ENCODE results near the gene FOXP4. TPM values are rescaled to one million over a fixed set of nuclear protein-coding genes. Genes with fewer than 3 reads are reported as not detected.

Gene FOXP4
- total and polyA plus RNA-seq, 2 of the 13 experiments (the other 11 are each of a cell fraction or from before 2014, with no cell fraction given), result 11.0 to 12.4 TPM

GRCh38 chr6:41503827-41504465, 42.2 kb upstream of the FOXP4 start (continued):
- TF ChIP-seq, protein P1, sequence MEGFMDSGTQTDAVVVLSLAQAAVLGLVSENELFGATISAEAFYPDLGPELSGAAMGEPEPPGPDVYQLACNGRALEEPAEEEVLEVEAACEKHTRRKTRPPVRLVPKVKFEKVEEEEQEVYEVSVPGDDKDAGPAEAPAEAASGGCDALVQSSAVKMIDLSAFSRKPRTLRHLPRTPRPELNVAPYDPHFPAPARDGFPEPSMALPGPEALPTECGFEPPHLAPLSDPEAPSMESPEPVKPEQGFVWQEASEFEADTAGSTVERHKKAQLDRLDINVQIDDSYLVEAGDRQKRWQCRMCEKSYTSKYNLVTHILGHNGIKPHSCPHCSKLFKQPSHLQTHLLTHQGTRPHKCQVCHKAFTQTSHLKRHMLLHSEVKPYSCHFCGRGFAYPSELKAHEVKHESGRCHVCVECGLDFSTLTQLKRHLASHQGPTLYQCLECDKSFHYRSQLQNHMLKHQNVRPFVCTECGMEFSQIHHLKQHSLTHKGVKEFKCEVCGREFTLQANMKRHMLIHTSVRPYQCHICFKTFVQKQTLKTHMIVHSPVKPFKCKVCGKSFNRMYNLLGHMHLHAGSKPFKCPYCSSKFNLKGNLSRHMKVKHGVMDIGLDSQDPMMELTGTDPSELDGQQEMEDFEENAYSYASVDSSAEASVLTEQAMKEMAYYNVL (CRISPR knock-in tag; IDR thresholded peaks at IDR 0.05; ENCODE audit: borderline replicate concordance), result peak; percentile 23; the same call in 1 of the 2 replicates
- TF ChIP-seq ZHX2 (IDR thresholded peaks at IDR 0.05; ENCODE audit: low read depth) (no peak), ZHX2 (CRISPR knock-in tag; IDR thresholded peaks at IDR 0.05; ENCODE audit: borderline replicate concordance) (0 out of 2 replicates have a peak, but pooled peaks have one; percentile 16), ZNF790 (CRISPR knock-in tag; IDR thresholded peaks at IDR 0.05; ENCODE audit: borderline replicate concordance) (no peak), ELF1 (CRISPR knock-in tag; IDR thresholded peaks at IDR 0.05) (no peak), SMAD1 (CRISPR knock-in tag; IDR thresholded peaks at IDR 0.05; ENCODE audit: borderline replicate concordance, low read depth) (no peak), ZNF160 (CRISPR knock-in tag; IDR thresholded peaks at IDR 0.05) (no peak), ZMAT3 (CRISPR knock-in tag; conservative IDR thresholded peaks at IDR 0.05) (0 out of 2 replicates have a peak, but pooled peaks have one; percentile 50), RBFOX2 (IDR thresholded peaks at IDR 0.05; ENCODE audit: low read depth, low read length) (peak; percentile 68)
- TF ChIP-seq, protein P2, sequence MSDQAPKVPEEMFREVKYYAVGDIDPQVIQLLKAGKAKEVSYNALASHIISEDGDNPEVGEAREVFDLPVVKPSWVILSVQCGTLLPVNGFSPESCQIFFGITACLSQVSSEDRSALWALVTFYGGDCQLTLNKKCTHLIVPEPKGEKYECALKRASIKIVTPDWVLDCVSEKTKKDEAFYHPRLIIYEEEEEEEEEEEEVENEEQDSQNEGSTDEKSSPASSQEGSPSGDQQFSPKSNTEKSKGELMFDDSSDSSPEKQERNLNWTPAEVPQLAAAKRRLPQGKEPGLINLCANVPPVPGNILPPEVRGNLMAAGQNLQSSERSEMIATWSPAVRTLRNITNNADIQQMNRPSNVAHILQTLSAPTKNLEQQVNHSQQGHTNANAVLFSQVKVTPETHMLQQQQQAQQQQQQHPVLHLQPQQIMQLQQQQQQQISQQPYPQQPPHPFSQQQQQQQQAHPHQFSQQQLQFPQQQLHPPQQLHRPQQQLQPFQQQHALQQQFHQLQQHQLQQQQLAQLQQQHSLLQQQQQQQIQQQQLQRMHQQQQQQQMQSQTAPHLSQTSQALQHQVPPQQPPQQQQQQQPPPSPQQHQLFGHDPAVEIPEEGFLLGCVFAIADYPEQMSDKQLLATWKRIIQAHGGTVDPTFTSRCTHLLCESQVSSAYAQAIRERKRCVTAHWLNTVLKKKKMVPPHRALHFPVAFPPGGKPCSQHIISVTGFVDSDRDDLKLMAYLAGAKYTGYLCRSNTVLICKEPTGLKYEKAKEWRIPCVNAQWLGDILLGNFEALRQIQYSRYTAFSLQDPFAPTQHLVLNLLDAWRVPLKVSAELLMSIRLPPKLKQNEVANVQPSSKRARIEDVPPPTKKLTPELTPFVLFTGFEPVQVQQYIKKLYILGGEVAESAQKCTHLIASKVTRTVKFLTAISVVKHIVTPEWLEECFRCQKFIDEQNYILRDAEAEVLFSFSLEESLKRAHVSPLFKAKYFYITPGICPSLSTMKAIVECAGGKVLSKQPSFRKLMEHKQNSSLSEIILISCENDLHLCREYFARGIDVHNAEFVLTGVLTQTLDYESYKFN (CRISPR knock-in tag; conservative IDR thresholded peaks at IDR 0.05), result peak; percentile 54
- TF ChIP-seq, protein P3, sequence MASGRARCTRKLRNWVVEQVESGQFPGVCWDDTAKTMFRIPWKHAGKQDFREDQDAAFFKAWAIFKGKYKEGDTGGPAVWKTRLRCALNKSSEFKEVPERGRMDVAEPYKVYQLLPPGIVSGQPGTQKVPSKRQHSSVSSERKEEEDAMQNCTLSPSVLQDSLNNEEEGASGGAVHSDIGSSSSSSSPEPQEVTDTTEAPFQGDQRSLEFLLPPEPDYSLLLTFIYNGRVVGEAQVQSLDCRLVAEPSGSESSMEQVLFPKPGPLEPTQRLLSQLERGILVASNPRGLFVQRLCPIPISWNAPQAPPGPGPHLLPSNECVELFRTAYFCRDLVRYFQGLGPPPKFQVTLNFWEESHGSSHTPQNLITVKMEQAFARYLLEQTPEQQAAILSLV (CRISPR knock-in tag; IDR thresholded peaks at IDR 0.05; ENCODE audit: borderline replicate concordance), result no peak
- TF ChIP-seq, protein P4, sequence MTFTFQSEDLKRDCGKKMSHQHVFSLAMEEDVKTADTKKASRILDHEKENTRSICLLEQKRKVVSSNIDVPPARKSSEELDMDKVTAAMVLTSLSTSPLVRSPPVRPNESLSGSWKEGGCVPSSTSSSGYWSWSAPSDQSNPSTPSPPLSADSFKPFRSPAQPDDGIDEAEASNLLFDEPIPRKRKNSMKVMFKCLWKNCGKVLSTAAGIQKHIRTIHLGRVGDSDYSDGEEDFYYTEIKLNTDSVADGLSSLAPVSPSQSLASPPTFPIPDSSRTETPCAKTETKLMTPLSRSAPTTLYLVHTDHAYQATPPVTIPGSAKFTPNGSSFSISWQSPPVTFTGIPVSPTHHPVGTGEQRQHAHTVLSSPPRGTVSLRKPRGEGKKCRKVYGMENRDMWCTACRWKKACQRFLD (CRISPR knock-in tag; IDR thresholded peaks at IDR 0.05; ENCODE audit: borderline replicate concordance), result 0 out of 2 replicates have a peak, but pooled peaks have one; percentile 47

Data from HepG2 (cell line).